GM19463 (cell line): ENCODE data around the gene FBXL13.
"Not testable (repeated sequence)": the region's sequence is repeated elsewhere in the genome, so short reads cannot be mapped to it uniquely, and the experiment has no call there.

Source experiments
- ATAC-seq: cut with Tn5 transposase; IDR thresholded peaks from one replicate; pipeline ENCODE4 v1.9.1; 2021; ENCODE audit warnings: mild to moderate bottlenecking, moderate library complexity; ENCODE audit not compliant: unreplicated experiment

The FBXL13 gene

GRCh38 chr7:103031024-103031423 is 43.6 kb downstream of the FBXL13 start:
- no peak for ATAC-seq

- ATAC-seq: no peak
These were observed 49.3 kb downstream of the FBXL13 start for GRCh38 chr7:103025341-103025740.

- ATAC-seq: not testable (repeated sequence)
These were observed 51.0 kb downstream of the FBXL13 start for GRCh38 chr7:103023578-103023977.

- not testable (repeated sequence) for ATAC-seq
These were observed 53.1 kb downstream of the FBXL13 start for GRCh38 chr7:103021490-103021889.

GRCh38 chr7:103020876-103021275 is 53.7 kb downstream of the FBXL13 start:
- ATAC-seq: not testable (repeated sequence)

GRCh38 chr7:103018295-103018694 is 56.3 kb downstream of the FBXL13 start:
- not testable (repeated sequence) for ATAC-seq

- ATAC-seq: no peak
These were observed 62.9 kb downstream of the FBXL13 start for GRCh38 chr7:103011650-103012049.

- no peak for ATAC-seq
These were observed 64.4 kb downstream of the FBXL13 start for GRCh38 chr7:103010211-103010610.

GRCh38 chr7:103009466-103010185 is 65.0 kb downstream of the FBXL13 start:
- no peak for ATAC-seq

- ATAC-seq: no peak
These were observed 71.6 kb downstream of the FBXL13 start for GRCh38 chr7:103003004-103003403.

- no peak for ATAC-seq
These were observed 73.4 kb downstream of the FBXL13 start for GRCh38 chr7:103001210-103001609.

GRCh38 chr7:102996957-102997356 is 77.6 kb downstream of the FBXL13 start:
- no peak for ATAC-seq

- ATAC-seq: not testable (repeated sequence)
These were observed 79.0 kb downstream of the FBXL13 start for GRCh38 chr7:102995609-102996008.

GRCh38 chr7:102994567-102994966 is 80.0 kb downstream of the FBXL13 start:
- no peak for ATAC-seq

- ATAC-seq: no peak
These were observed 80.9 kb downstream of the FBXL13 start for GRCh38 chr7:102993718-102994029.

GRCh38 chr7:102992938-102993717 is 81.5 kb downstream of the FBXL13 start:
- ATAC-seq: no peak

GRCh38 chr7:102992509-102992937 is 82.1 kb downstream of the FBXL13 start:
- ATAC-seq: no peak

GRCh38 chr7:102991540-102992214 is 82.9 kb downstream of the FBXL13 start:
- ATAC-seq: no peak

- ATAC-seq: no peak
These were observed 83.5 kb downstream of the FBXL13 start for GRCh38 chr7:102991077-102991539.

GRCh38 chr7:102990642-102991041 is 84.0 kb downstream of the FBXL13 start:
- ATAC-seq: no peak
